GM21528 (cell line): Measurements from ENCODE around the gene HIPK3.
"Not testable (repeated sequence)": the region's sequence is repeated elsewhere in the genome, so short reads cannot be mapped to it uniquely, and the experiment has no call there.

ENCODE experiments used
- ATAC-seq: cut with Tn5 transposase; IDR thresholded peaks from one replicate; pipeline ENCODE4 v1.9.1; 2021; ENCODE audit warnings: mild to moderate bottlenecking, moderate library complexity; ENCODE audit not compliant: unreplicated experiment, low FRiP score

The HIPK3 gene

GRCh38 chr11:33257160-33257896 lies at the start of gene HIPK3:
TSS of gene HIPK3 (plus strand) at chr11:33257381.
- peak; percentile 74 for ATAC-seq

GRCh38 chr11:33207408-33207985 lies 49.7 kb upstream of the HIPK3 start:
- no peak for ATAC-seq

DNA sequence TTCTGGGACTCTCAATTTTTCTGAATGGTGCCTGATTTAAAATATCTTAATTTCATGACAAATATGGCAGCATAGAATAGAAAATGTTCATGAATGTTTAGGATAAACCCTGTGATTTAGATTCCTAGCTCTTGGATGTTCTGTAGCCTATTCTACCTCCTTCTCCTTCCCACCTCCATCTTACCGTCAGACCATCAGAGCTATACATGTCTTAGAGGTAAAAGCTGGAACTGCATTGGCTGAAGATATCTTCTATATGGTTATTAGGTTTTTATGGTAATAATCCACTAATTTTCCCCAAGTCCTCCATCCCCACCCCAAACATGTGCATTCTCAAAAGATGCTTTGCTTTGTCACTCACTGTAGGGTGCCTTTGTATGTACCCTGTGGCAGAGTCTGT lies 49.0 kb upstream of the HIPK3 start:
- no peak for ATAC-seq

GRCh38 chr11:33211153-33211552 lies 46.0 kb upstream of the HIPK3 start:
- ATAC-seq: no peak

DNA sequence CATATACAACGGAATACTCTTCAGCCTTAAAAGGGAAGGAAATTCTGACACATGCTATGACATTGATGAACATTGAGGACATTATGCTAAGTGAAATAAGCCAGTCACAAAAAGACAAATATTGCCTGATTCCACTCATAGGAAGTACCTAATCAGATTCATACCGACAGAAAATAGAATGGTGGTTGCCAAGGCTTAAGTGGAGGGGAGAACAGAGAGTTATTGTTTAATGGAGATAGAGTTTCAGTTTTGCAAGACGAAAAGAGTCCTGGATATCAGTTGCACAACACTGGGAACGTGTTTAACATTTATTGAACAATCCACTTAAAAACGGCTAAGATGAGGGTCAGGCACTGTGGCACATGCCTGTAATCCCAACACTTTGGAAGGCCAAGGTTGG lies 45.6 kb upstream of the HIPK3 start:
- no peak for ATAC-seq

DNA sequence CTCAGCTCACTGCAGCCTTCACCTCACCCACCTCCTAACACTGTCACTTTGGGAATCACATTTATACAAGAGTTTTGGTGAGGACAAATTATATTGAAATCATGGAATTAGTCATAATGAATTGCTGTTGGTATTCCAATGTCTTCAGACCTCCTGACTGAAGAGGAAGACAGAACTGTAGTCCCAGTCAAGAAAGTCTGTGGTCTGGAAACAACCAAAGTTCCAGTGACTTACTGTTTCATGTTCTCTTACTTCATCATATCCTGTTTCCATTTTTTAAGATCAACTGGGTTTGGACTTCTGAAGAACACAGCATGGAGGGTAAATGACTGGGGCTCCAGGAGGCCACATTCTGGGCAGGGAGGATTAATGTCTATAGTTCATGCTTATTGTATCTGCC lies 43.0 kb upstream of the HIPK3 start:
- no peak for ATAC-seq

DNA sequence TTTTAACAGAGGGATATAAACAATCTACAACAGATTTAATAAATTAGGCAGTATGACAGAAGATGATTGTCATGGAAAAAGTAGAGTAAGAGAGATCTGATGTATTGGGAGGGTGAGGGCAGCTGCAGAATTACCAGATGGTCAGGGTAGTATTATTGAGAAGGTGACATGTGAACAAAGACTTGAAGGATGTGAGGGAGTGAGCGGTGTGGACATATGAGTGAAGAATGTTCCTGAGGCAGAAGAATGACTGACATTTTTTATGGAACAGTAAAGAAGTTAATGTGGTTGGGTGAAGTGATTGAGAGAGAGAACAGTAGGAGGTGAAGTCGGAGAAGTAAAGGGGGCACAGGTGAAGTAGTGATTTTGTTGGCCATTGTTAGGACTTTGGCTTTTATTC lies 42.4 kb upstream of the HIPK3 start:
- ATAC-seq: no peak

GRCh38 chr11:33216676-33217075 lies 40.5 kb upstream of the HIPK3 start:
- ATAC-seq: not testable (repeated sequence)

- ATAC-seq: no peak
These were observed 35.0 kb upstream of the HIPK3 start for GRCh38 chr11:33222052-33222750.

- ATAC-seq: no peak
These were observed 31.8 kb upstream of the HIPK3 start for GRCh38 chr11:33225371-33225770.

DNA sequence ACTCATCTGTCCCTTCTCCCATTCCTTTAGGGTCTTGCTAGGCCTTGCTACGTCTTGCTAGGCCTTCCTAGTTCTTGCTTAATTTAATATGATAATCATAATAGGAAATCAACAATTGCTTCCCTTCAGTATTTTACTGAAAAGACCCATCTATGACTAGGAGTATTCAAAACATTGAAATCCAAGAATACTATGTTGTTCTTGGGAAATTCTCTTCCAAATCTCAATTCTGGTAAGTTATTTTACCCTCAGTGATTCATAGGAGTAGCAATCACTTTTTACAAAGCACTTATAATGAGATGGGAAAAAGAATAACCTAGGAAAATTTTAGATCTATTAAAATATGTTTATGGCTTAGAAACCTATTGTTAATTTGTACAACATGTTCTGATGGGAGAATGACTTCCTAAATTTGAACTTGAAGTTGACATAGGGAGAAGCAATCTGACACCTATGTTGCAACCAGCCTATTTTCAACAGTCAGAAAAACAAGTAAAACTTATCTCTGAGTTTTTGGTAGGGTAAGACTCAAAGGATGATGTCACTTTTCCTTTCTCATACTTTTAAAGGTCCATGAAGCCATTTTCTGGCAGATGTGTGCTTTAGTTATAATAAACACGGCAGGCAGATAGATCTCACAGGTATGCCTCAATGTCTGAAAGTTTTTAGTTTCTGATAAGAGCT lies 29.5 kb upstream of the HIPK3 start:
- no peak for ATAC-seq

GRCh38 chr11:33234397-33235190 lies 22.6 kb upstream of the HIPK3 start:
- ATAC-seq: no peak

GRCh38 chr11:33237039-33237597 lies 20.1 kb upstream of the HIPK3 start:
- no peak for ATAC-seq

- ATAC-seq: no peak
These were observed 14.6 kb upstream of the HIPK3 start for GRCh38 chr11:33242575-33242974.

DNA sequence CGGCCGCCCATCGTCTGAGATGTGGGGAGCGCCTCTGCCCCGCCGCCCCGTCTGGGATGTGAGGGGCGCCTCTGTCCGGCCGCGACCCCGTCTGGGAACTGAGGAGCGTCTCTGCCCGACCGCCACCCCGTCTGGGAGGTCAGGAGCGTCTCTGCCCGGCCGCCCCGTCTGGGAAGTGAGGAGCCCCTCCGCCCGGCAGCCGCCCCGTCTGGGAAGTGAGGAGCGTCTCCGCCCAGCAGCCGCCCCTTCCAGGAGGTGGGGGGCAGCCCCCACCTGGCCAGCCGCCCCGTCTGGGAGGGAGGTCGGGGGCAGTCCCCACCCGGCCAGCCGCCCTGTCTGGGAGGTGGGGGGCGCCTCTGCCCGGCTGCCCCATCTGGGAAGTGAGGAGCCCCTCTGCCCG lies 13.5 kb upstream of the HIPK3 start:
- not testable (repeated sequence) for ATAC-seq

- ATAC-seq: no peak
These were observed 8.7 kb upstream of the HIPK3 start for GRCh38 chr11:33248416-33248971.

GRCh38 chr11:33256031-33256812 lies 959 bp upstream of the HIPK3 start:
- ATAC-seq: no peak

- ATAC-seq: no peak
These were observed 395 bp upstream of the HIPK3 start for GRCh38 chr11:33256813-33257159.
